Thyroid gland (tissue), 4 donors: Measurements from ENCODE around the gene ANKRD6. TPM values are rescaled to one million over a fixed set of nuclear protein-coding genes. Genes with fewer than 3 reads are reported as not detected.

ENCODE experiments used
- DNase-seq, 2 donors: peaks; one replicate each; pipeline ENCODE4 v3.0.0-alpha.2; 2019
- H3K27ac ChIP-seq, 3 donors: fragments of 200-600 bp; sonication (generic); 1 replicate in 2 of 3; 2 replicates in 1 of 3; pipeline ENCODE4 v1.5.1; 2016 to 2019; ENCODE audit warnings: mild to moderate bottlenecking in 1 of 3, moderate library complexity in 1 of 3
- H3K27me3 ChIP-seq: fragments of 200-600 bp; sonication (generic); one replicate; pipeline ENCODE4 v1.5.1; 2019
- H3K36me3 ChIP-seq, 2 donors: fragments of 200-600 bp; sonication (generic); one replicate each; pipeline ENCODE4 v1.5.1; 2016 to 2019
- H3K4me1 ChIP-seq, 2 donors: fragments of 200-600 bp; sonication (generic); one replicate each; pipeline ENCODE4 v1.5.1; 2017 to 2019
- H3K4me3 ChIP-seq, 3 donors: fragments of 200-600 bp; sonication (generic); replicated peaks in 1 of 3; 1 replicate in 2 of 3; 2 replicates in 1 of 3; pipeline ENCODE4 v1.5.1; 2016; ENCODE audit warnings: mild to moderate bottlenecking in 1 of 3
- H3K9me3 ChIP-seq: fragments of 200-600 bp; sonication (generic); one replicate; pipeline ENCODE4 v1.5.1; 2017
- CTCF ChIP-seq, 6 experiments: fragments of 200-600 bp in 3 of 6; fragments of 450-650 bp in 3 of 6; sonication (generic) in 3 of 6; IDR thresholded peaks; one replicate each; pipeline ENCODE4 v1.5.1; 2016 to 2019; ENCODE audit warnings: antibody characterized with exemption in 6 of 6, mild to moderate bottlenecking in 2 of 6, inconsistent platforms in 1 of 6, moderate library complexity in 1 of 6
- POLR2A ChIP-seq, 2 donors: fragments of 450-650 bp; IDR thresholded peaks; one replicate each; pipeline ENCODE4 v1.6.1; 2017; ENCODE audit warnings: antibody characterized with exemption in 2 of 2, mild to moderate bottlenecking in 2 of 2, moderate library complexity in 1 of 2
- WGBS, 2 donors: methylation state at CpG; one replicate each; pipeline ENCODE4 v1.1.5; 2017; 5-methylcytosine and 5-hydroxymethylcytosine counted together
- intact Hi-C: fragments of 100-400 bp; cut with DNase I; formaldehyde crosslinking; loops from one replicate; pipeline ENCODE4 v1.15.1; 2023
- total RNA-seq, 4 donors: library from RNA; depleted of rRNA; stranded (reverse); fragments of >200 nt; gene quantifications; one replicate each; pipeline ENCODE4 v1.2.3, GENCODE V29; 2016

ANKRD6 gene
- total RNA-seq, 4 donors from 2014 or later = 18.2 to 50.6 (median 20.6) TPM

- Histone ChIP-seq H3K27me3 (no peaks in the 10 kb centered on the region), H3K27ac (peak within 1 kb of the TSS; percentile 86 to 95 (median 92))
- TF ChIP-seq POLR2A (IDR thresholded peaks at IDR 0.05) = peak in 1 of 2 donors; percentile 74
- TF ChIP-seq CTCF (IDR thresholded peaks at IDR 0.05) = no peak
Measured at GRCh38 chr6:89412071-89413005, 20.6 kb upstream of the ANKRD6 start, which contains the start of gene RRAGD. Gene RRAGD (minus strand): TSS chr6:89412273. CDS start chr6:89411993, 280 bp downstream.

GRCh38 chr6:89413006-89413400 lies 19.9 kb upstream of the ANKRD6 start:
- Histone ChIP-seq H3K4me1 (no peaks in the 10 kb centered on the region), H3K36me3 (no peaks in the 10 kb centered on the region), H3K9me3 (no peaks in the 10 kb centered on the region), H3K4me3 (peak overlapping the region; percentile 86 to 94 (median 94)), H3K27me3 (no peaks in the 10 kb centered on the region), H3K27ac (peak overlapping the region; percentile 86 to 95 (median 92))
- no peak for TF ChIP-seq POLR2A (IDR thresholded peaks at IDR 0.05)
- no peak for TF ChIP-seq CTCF (IDR thresholded peaks at IDR 0.05)
- intact Hi-C loops = no loop called here
- peak; percentile 62 to 63 for DNase-seq
- WGBS, 2 donors = 19% methylated on average over 9 of the region's 9 CpGs

More at GRCh38 chr6:89412071-89413005, 20.6 kb upstream of the ANKRD6 start, which contains the start of gene RRAGD:
- no peaks in the 10 kb centered on the region for H3K36me3 ChIP-seq
- DNase-seq = peak; percentile 81 to 86
- intact Hi-C loops = no loop called here
- no peaks in the 10 kb centered on the region for H3K9me3 ChIP-seq
- WGBS, 2 donors = 0 to 4% methylated on average over 9 to 30 of the region's 85 CpGs
- peak within 1 kb of the TSS; percentile 86 to 94 (median 94) for H3K4me3 ChIP-seq
- H3K4me1 ChIP-seq = no peaks in the 10 kb centered on the region

- intact Hi-C loops = no loop called here
- no peaks in the 10 kb centered on the region for H3K36me3 ChIP-seq
Measured at GRCh38 chr6:89414215-89414614, 18.7 kb upstream of the ANKRD6 start.

GRCh38 chr6:89415185-89415584 lies 17.8 kb upstream of the ANKRD6 start:
- TF ChIP-seq CTCF (IDR thresholded peaks at IDR 0.05) (no peak), POLR2A (IDR thresholded peaks at IDR 0.05) (no peak)
- no peaks in the 10 kb centered on the region for H3K9me3 ChIP-seq
- H3K4me1 ChIP-seq = no peaks in the 10 kb centered on the region
- no peak overlapping the region for H3K4me3 ChIP-seq
- no peak overlapping the region for H3K27ac ChIP-seq
- intact Hi-C loops = no loop called here
- DNase-seq = no peak
- no peaks in the 10 kb centered on the region for H3K27me3 ChIP-seq
- WGBS, 2 donors = 89 to 93% methylated on average over 2 of the region's 2 CpGs
- no peaks in the 10 kb centered on the region for H3K36me3 ChIP-seq

More at GRCh38 chr6:89414215-89414614, 18.7 kb upstream of the ANKRD6 start:
- H3K9me3 ChIP-seq = no peaks in the 10 kb centered on the region
- H3K4me1 ChIP-seq = no peaks in the 10 kb centered on the region
- 27 to 51% methylated on average over 2 of the region's 2 CpGs for WGBS, 2 donors
- no peaks in the 10 kb centered on the region for H3K27me3 ChIP-seq
- H3K4me3 ChIP-seq = no peak overlapping the region
- DNase-seq = no peak
- TF ChIP-seq POLR2A (IDR thresholded peaks at IDR 0.05) = no peak
- no peak for TF ChIP-seq CTCF (IDR thresholded peaks at IDR 0.05)
- no peak overlapping the region for H3K27ac ChIP-seq

- no peaks in the 10 kb centered on the region for H3K27me3 ChIP-seq
- H3K4me3 ChIP-seq = no peak overlapping the region
- no peaks in the 10 kb centered on the region for H3K36me3 ChIP-seq
- TF ChIP-seq POLR2A (IDR thresholded peaks at IDR 0.05) = no peak
- no peak for TF ChIP-seq CTCF (IDR thresholded peaks at IDR 0.05)
- H3K27ac ChIP-seq = no peak overlapping the region
- H3K4me1 ChIP-seq = no peaks in the 10 kb centered on the region
- no peaks in the 10 kb centered on the region for H3K9me3 ChIP-seq
- no peak for DNase-seq
- intact Hi-C loops = no loop called here
- 91 to 98% methylated on average over 1 of the region's 1 CpG for WGBS, 2 donors
Measured at GRCh38 chr6:89416796-89417195, 16.2 kb upstream of the ANKRD6 start.
